OCI-LY1 (cell line): ENCODE data around the gene SNRK.

Source experiments
- H2AFZ ChIP-seq: fragments of 200-600 bp; sonication (generic), shearing (Covaris generic); 2 replicates; pipeline ENCODE4 v1.6.0; 2014; ENCODE audit warnings: antibody characterized with exemption, mild to moderate bottlenecking, low read length
- H3F3A ChIP-seq: fragments of 200-600 bp; sonication (generic), shearing (Covaris generic); 2 replicates; pipeline ENCODE4 v1.6.0; 2014; ENCODE audit warnings: mild to moderate bottlenecking, antibody characterized with exemption, low read length, moderate library complexity; ENCODE audit not compliant: insufficient read depth
- H3K27ac ChIP-seq: fragments of 200-600 bp; sonication (generic); 2 replicates; pipeline ENCODE4 v1.5.1; 2014; ENCODE audit warnings: low read length, mixed run types, mild to moderate bottlenecking, low read depth; ENCODE audit not compliant: poor library complexity, severe bottlenecking
- H3K27me3 ChIP-seq: fragments of 200-600 bp; sonication (generic); 2 replicates; pipeline ENCODE4 v1.6.0; 2014; ENCODE audit warnings: antibody characterized with exemption, mild to moderate bottlenecking, low read length, moderate library complexity; ENCODE audit not compliant: insufficient read depth
- H3K36me3 ChIP-seq: fragments of 200-600 bp; sonication (generic); 2 replicates; pipeline ENCODE4 v1.6.1; 2014; ENCODE audit warnings: mild to moderate bottlenecking, antibody characterized with exemption, low read length, moderate library complexity, mixed read lengths; ENCODE audit not compliant: insufficient read depth
- H3K4me1 ChIP-seq: fragments of 200-600 bp; sonication (generic); 2 replicates; pipeline ENCODE4 v1.5.1; 2014; ENCODE audit warnings: mild to moderate bottlenecking, low read length, moderate library complexity; ENCODE audit not compliant: insufficient read depth, severe bottlenecking
- H3K4me2 ChIP-seq: fragments of 200-600 bp; sonication (generic), shearing (Covaris generic); 2 replicates; pipeline ENCODE4 v1.6.1; 2014; ENCODE audit warnings: low read length
- H3K4me3 ChIP-seq: fragments of 200-600 bp; sonication (generic); 2 replicates; pipeline ENCODE4 v1.5.1; 2014; ENCODE audit warnings: low read length, low read depth, mild to moderate bottlenecking, mixed read lengths; ENCODE audit not compliant: poor library complexity, severe bottlenecking
- H3K79me2 ChIP-seq: fragments of 200-600 bp; shearing (Covaris generic); 2 replicates; pipeline ENCODE4 v1.6.1; 2016; ENCODE audit warnings: mixed run types, low read length, mixed read lengths; ENCODE audit not compliant: insufficient read depth
- H3K9ac ChIP-seq: fragments of 200-600 bp; sonication (generic), shearing (Covaris generic); 2 replicates; pipeline ENCODE4 v1.6.1; 2014; ENCODE audit warnings: mild to moderate bottlenecking, low read length, mixed read lengths
- H3K9me2 ChIP-seq: fragments of 200-600 bp; sonication (generic), shearing (Covaris generic); 2 replicates; pipeline ENCODE4 v1.6.1; 2014; ENCODE audit warnings: low read depth, mild to moderate bottlenecking, low read length, mixed read lengths
- H3K9me3 ChIP-seq: fragments of 200-600 bp; shearing (Covaris generic); 2 replicates; pipeline ENCODE4 v1.6.1; 2014; ENCODE audit warnings: low read length, mixed read lengths
- H4K20me1 ChIP-seq: fragments of 200-600 bp; sonication (generic), shearing (Covaris generic); 2 replicates; pipeline ENCODE4 v1.6.0; 2016; ENCODE audit warnings: mild to moderate bottlenecking, low read length; ENCODE audit not compliant: insufficient read depth
- EZH2 ChIP-seq: fragments of 200-600 bp; sonication (generic), shearing (Covaris generic); IDR thresholded peaks from 2 replicates; pipeline ENCODE4 v1.8.0; 2017; ENCODE audit warnings: borderline replicate concordance, mixed run types, mild to moderate bottlenecking, antibody characterized with exemption, low read length, moderate library complexity, mixed read lengths
- TF ChIP-seq, protein P1 (sequence below): fragments of 200-600 bp; sonication (generic), shearing (Covaris generic); IDR thresholded peaks from 2 replicates; pipeline ENCODE4 v1.5.1; 2017; ENCODE audit warnings: mild to moderate bottlenecking, antibody characterized with exemption, low read length, moderate library complexity, mixed read lengths

SNRK gene

DNA sequence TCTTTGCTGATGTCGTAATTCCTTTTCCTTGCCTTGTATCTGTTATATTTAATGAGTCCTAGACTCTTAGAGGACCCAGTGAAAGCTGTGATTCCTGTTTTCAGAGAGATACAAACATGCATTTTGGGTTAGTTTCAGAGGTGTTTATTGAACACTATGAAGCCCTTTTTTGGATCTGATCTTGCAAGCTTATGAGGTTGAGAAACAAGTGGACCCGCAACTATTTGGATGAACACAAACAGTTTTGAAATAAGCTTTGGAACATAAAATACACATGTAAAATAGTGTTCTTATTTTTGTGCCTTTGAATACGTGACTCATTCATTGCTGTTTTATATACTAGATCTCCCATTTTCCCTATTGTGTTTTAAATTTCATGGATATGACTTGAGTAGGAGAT lies 33.5 kb downstream of the SNRK start:
- H3K79me2 ChIP-seq: no peaks in the 10 kb centered on the region
- no peaks in the 10 kb centered on the region for H3K9me2 ChIP-seq
- H4K20me1 ChIP-seq: no peaks in the 10 kb centered on the region
- H2AFZ ChIP-seq: no peak overlapping the region
- no peak overlapping the region for H3K27ac ChIP-seq
- H3K4me3 ChIP-seq: no peak overlapping the region
- H3K36me3 ChIP-seq: peaks cover 4% of the 10 kb centered on the region; the same call in 1 of the 2 replicates
- no peak overlapping the region for H3K4me2 ChIP-seq
- no peaks in the 10 kb centered on the region for H3K4me1 ChIP-seq
- no peaks in the 10 kb centered on the region for H3K9me3 ChIP-seq
- no peaks in the 10 kb centered on the region for H3F3A ChIP-seq
- no peak overlapping the region for H3K9ac ChIP-seq
- no peaks in the 10 kb centered on the region for H3K27me3 ChIP-seq
- TF ChIP-seq, protein P1, sequence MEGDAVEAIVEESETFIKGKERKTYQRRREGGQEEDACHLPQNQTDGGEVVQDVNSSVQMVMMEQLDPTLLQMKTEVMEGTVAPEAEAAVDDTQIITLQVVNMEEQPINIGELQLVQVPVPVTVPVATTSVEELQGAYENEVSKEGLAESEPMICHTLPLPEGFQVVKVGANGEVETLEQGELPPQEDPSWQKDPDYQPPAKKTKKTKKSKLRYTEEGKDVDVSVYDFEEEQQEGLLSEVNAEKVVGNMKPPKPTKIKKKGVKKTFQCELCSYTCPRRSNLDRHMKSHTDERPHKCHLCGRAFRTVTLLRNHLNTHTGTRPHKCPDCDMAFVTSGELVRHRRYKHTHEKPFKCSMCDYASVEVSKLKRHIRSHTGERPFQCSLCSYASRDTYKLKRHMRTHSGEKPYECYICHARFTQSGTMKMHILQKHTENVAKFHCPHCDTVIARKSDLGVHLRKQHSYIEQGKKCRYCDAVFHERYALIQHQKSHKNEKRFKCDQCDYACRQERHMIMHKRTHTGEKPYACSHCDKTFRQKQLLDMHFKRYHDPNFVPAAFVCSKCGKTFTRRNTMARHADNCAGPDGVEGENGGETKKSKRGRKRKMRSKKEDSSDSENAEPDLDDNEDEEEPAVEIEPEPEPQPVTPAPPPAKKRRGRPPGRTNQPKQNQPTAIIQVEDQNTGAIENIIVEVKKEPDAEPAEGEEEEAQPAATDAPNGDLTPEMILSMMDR: no peak
- no peak for TF ChIP-seq EZH2

DNA sequence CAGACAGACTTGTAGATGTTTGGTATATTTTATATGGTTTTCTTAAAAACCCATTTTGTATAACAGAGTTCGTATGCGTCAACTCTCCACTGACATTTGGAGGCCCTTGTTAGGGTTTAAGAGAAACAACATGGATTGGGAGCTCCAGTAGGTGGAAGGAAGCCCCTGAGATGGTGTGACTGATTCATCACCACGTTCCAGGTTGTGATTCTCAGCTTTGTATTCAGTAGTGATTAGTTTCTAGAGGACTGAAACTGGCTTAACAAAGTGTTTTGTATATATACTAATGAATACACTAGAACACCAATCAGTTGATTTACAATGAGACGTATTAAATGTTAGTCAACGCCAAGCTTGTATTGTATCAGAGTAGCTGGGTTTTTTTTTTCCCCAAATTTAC lies 33.9 kb downstream of the SNRK start:
- Histone ChIP-seq H3K9me3 (no peaks in the 10 kb centered on the region), H3K27me3 (no peaks in the 10 kb centered on the region), H3F3A (no peaks in the 10 kb centered on the region), H3K4me3 (no peak overlapping the region), H4K20me1 (no peaks in the 10 kb centered on the region), H3K9ac (no peak overlapping the region), H3K36me3 (peaks cover 4% of the 10 kb centered on the region; the same call in 1 of the 2 replicates), H3K9me2 (no peaks in the 10 kb centered on the region), H3K4me1 (no peaks in the 10 kb centered on the region), H3K4me2 (no peak overlapping the region), H2AFZ (no peak overlapping the region), H3K27ac (no peak overlapping the region), H3K79me2 (no peaks in the 10 kb centered on the region)
- TF ChIP-seq, protein P1: no peak
- no peak for TF ChIP-seq EZH2

DNA sequence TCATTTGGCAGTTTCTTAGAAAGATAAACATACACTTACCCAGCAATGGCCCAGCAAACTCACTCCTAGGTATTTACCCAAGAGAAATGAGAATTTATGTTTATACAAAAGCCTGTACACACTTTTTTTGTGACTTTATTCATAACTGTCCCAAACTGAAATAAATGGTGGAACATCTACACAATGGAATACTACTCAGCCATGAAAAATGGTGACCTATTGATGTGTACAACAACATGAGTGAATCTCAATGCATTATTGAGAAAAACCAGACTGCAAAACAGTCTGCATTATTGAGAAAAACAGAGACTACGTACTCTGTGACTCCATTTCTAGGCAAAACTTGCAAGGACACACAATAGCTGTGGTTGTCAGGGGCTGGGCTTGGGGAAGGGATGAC lies 37.2 kb downstream of the SNRK start:
- Histone ChIP-seq H3K36me3 (peaks cover 4% of the 10 kb centered on the region; the same call in 1 of the 2 replicates), H3K27ac (no peak overlapping the region), H3K79me2 (no peaks in the 10 kb centered on the region), H3K4me2 (no peak overlapping the region), H3F3A (no peaks in the 10 kb centered on the region), H3K27me3 (no peaks in the 10 kb centered on the region), H4K20me1 (no peaks in the 10 kb centered on the region), H3K9me2 (no peaks in the 10 kb centered on the region), H3K4me3 (no peak overlapping the region), H3K4me1 (no peaks in the 10 kb centered on the region), H2AFZ (no peak overlapping the region), H3K9me3 (no peaks in the 10 kb centered on the region), H3K9ac (no peak overlapping the region)
- TF ChIP-seq EZH2: no peak
- TF ChIP-seq, protein P1: no peak
